GM19035 (cell line): ENCODE measurements around the gene GEMIN2.
A peak's percentile ranks its signal among the peaks of the same experiment; 100 is the strongest.
"Not testable (repeated sequence)": the region's sequence is repeated elsewhere in the genome, so short reads cannot be mapped to it uniquely, and the experiment has no call there.

Source experiments
- ATAC-seq: cut with Tn5 transposase; IDR thresholded peaks from one replicate; pipeline ENCODE4 v1.9.1; 2021; ENCODE audit not compliant: unreplicated experiment

Gene GEMIN2

DNA sequence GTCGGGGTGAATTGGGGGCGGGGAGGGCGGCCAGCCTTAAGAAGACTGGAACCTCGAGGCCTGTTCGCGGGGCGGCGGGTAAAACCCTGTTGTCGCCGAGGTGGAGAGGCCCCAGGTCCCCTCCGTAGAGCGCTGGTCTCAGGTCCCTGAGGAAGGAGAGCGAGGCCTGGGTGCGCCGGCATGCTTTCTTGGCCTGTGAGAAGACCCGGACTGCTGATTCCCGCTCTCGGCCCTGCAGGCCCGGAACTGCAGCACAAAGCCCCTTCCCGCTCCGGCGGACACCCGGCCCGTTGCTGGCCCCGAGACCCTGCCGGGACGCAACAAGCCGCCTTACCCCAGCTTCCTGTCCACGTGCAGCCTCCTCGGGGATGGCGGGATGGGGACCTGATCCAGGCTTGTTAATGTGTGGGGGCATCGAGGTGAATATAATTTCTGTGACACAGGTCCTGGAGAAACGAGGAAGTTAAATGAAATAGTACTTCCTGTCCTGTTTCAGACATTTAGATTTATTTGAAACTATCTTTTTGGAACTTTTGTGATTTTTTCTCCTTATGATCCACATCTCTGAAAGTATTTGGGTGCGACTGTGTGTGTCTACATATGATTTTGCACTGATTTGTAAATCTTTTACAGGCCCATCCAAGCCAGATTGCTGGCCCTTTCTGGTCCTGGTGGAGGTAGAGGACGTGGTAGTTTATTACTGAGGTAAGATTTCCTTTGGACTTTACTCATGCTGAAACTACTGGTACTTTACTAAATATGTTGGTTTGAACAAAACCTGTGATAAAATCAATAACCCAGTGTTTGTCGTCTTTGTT is 61.5 kb downstream of the GEMIN2 start:
- ATAC-seq: peak; percentile 11

DNA sequence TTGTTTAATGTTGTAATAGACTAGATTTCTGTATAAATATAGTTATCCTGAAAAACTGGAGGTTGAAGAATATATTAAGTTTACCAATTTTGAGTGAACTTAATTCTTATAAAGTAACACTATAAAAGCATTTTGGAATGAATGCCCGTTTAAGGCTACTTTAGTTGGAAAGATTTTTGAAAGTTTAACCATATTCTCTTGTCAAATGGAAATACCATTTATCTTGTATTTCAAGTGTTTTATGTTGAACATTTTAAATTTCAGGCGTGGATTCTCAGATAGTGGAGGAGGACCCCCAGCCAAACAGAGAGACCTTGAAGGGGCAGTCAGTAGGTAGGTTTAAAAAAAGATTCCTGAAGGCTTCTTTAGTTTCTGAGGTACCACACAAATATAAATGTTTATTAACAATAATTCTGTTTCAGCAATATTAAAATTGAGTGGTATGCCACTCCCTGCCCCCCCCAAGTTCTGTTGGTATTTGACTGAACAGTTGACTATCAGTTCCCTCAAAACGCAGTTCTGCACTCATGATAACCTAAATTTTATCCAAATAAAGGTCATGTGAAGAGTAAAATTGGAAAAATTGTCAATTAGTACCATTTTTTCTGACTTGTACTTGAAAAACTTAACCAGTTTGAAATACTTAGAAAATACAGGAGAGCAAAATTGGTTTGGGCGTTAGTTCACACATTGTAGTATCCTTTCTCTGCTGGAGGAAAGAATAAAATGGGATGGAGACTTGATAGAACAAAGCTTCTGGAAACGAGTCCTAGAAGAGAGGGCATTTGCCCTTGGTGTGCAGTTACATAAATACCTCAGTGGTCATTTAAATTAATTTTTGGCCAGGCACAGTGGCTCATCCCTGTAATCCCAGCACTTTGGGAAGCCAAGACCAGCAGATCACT is 62.4 kb downstream of the GEMIN2 start:
- no peak for ATAC-seq

DNA sequence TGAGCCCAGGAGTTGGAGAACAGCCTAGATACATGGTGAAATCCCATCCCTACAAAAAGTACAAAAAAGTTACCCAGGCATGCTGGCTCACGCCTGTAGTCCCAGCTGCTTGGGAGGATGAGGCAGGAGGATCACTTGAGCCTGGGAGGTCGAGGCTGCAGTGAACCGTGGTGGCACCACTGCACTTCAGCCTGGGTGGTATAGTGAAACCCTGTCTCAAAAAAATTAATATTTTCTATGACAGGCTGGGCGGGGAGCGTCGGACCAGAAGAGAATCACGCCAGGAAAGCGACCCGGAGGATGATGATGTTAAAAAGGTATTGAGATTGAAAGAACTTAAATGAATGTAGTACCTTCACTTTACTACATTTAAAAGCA is 63.0 kb downstream of the GEMIN2 start:
- ATAC-seq: no peak

- no peak for ATAC-seq
These were observed 64.9 kb downstream of the GEMIN2 start for GRCh38 chr14:39179042-39179441.

GRCh38 chr14:39180553-39180952 is 66.4 kb downstream of the GEMIN2 start:
- ATAC-seq: no peak

DNA sequence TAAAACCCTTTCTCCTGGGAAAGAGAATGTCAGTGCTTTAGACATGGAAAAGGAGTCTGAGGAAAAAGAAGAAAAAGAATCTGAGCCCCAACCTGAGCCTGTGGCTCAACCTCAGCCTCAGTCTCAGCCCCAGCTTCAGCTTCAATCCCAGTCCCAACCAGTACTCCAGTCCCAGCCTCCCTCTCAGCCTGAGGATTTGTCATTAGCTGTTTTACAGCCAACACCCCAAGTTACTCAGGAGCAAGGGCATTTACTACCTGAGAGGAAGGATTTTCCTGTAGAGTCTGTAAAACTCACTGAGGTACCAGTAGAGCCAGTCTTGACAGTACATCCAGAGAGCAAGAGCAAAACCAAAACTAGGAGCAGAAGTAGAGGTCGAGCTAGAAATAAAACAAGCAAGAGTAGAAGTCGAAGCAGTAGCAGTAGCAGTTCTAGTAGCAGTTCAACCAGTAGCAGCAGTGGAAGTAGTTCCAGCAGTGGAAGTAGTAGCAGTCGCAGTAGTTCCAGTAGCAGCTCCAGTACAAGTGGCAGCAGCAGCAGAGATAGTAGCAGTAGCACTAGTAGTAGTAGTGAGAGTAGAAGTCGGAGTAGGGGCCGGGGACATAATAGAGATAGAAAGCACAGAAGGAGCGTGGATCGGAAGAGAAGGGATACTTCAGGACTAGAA is 67.0 kb downstream of the GEMIN2 start:
- ATAC-seq: no peak

DNA sequence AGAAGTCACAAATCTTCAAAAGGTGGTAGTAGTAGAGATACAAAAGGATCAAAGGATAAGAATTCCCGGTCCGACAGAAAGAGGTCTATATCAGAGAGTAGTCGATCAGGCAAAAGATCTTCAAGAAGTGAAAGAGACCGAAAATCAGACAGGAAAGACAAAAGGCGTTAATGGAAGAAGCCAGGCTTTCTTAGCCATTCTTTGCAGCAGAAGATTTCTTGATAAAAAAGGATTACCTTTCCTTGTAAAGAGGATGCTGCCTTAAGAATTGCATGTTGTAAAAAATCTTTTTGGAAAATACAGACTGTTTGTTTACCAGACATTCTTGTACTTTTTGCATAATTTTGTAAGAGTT is 67.5 kb downstream of the GEMIN2 start:
- no peak for ATAC-seq

DNA sequence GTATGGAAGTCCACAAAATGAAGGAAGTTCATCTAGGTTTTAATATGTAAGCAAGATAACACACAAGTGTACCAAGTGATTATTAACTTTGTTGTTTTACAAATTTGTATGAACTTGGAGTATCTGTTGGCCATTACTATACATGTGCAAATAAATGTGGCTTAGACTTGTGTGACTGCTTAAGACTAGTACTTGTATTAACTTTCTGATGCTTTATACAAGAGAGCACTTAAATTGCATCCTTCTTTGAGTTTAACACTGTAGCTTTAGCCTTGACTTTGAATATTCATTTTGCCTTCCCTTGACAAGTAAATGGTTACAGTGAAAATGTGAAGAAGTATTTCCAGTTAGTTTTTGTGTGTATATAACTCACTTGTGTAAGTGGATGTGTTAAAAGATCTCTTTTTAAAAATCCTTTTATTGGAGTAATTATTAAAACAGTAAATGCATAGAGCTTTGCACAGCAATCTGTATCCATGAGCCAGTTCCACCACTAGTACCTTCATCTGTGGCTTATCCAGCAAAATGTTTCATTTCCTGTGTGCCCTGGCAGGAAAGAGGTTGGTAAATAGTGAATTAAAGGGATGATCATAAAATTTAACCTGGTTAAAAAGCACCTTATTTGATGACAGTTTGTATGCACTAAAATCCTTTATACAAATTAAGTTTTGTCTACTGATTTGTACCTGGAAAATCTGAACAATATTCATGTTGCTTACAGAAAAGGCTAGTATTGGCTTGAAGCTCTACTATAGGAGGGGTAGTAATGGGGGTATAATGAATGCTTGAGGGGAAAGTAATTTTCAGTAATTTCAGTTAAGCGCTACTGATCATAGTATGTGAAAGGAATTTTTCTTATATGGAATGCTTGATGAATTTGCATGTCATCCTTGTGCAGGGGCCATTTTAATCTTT is 68.9 kb downstream of the GEMIN2 start:
- no peak for ATAC-seq

GRCh38 chr14:39183685-39184003 is 69.5 kb downstream of the GEMIN2 start:
- ATAC-seq: not testable (repeated sequence)

GRCh38 chr14:39184628-39185255 is 70.6 kb downstream of the GEMIN2 start:
- no peak for ATAC-seq

DNA sequence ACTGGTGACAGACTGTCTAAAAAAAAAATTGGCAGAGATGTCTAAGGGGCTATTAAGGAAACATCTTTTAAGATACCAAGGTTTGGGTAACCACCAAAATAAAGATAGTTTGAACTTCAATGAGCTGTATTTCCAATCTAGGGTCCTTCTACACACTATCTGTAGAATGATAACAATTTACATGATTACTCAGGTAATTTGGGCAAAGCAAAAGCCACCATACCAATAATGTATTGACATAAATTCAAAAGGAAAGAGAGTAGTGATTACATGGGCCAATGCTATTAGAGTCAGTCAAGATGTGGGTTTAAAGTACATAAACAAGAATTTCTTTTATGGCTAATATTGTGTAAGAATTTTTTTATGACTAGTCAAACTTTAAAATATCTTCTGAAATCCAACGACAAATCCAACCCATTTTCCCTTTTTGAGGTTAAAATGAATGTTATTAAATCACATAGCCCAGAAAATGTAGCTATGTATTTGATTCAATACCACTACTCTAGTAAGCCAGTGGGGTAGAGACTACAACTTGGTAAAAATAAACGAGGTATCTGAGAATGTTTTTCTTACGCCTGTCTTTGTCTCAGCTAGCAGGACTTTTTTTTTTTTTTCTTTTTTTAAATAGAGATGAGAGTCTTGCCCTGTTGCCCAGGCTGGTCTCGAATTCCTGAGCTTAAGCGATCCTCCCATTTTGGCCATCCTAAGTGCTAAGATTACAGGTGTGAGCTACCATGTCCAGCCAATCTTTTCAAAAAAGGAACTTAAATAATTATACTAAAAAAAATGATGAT is 71.3 kb downstream of the GEMIN2 start:
- no peak for ATAC-seq
